K562 (cell line): Measurements from ENCODE around the gene ATF3. TPM values are rescaled to one million over a fixed set of nuclear protein-coding genes. Genes with fewer than 3 reads are reported as not detected.

ENCODE experiments used
- BRD9 ChIP-seq: fragments of 450-650 bp; IDR thresholded peaks from 2 replicates; pipeline ENCODE4 v1.6.1; 2018; ENCODE audit warnings: low read depth; ENCODE audit not compliant: partially characterized antibody
- C11orf30 ChIP-seq: fragments of 450-650 bp; IDR thresholded peaks from 2 replicates; pipeline ENCODE4 v1.6.1; 2016; ENCODE audit warnings: low read depth, mild to moderate bottlenecking
- CBFB ChIP-seq: sonication (generic); formaldehyde crosslinking; IDR thresholded peaks from 2 replicates; pipeline ENCODE4 v1.4.0; 2020; ENCODE audit warnings: mild to moderate bottlenecking, missing genetic modification reagents
- ETS2 ChIP-seq: IDR thresholded peaks from 2 replicates; pipeline ENCODE4 v1.6.1; 2016; ENCODE audit warnings: borderline replicate concordance, missing genetic modification characterization, mild to moderate bottlenecking, moderate library complexity, missing compliant biosample characterization; ENCODE audit not compliant: poor library complexity, severe bottlenecking
- GABPA ChIP-seq: fragments of 200-800 bp; sonication (Bioruptor generic); conservative IDR thresholded peaks from 2 replicates; pipeline ENCODE4 v1.6.1; 2016; ENCODE audit warnings: low read depth, missing genetic modification characterization, missing compliant biosample characterization
- IFI16 ChIP-seq: fragments of 250-450 bp; sonication (Bioruptor Pico); IDR thresholded peaks from 2 replicates; pipeline ENCODE4 v2.1.2; 2022; ENCODE audit warnings: mild to moderate bottlenecking, inconsistent platforms
- KDM1A ChIP-seq, 2 experiments: fragments of 450-650 bp; IDR thresholded peaks; 2 replicates each; pipeline ENCODE4 v1.6.1; 2016; ENCODE audit warnings: mild to moderate bottlenecking in 2 of 2
- NONO ChIP-seq, 2 experiments: fragments of 200-400 bp in 1 of 2; fragments of 450-650 bp in 1 of 2; formaldehyde crosslinking in 1 of 2; IDR thresholded peaks; 2 replicates each; pipeline ENCODE4 v1.6.1; 2017; ENCODE audit warnings: low read depth in 2 of 2, mild to moderate bottlenecking in 2 of 2, moderate library complexity in 2 of 2, low read length in 1 of 2
- TAF7 ChIP-seq: fragments of 450-650 bp; IDR thresholded peaks from 2 replicates; pipeline ENCODE4 v1.6.1; 2016; ENCODE audit warnings: missing genetic modification characterization, missing compliant biosample characterization
- WHSC1 ChIP-seq: IDR thresholded peaks from one replicate; pipeline ENCODE4 v1.6.1; 2012; ENCODE audit warnings: low read length, control low read depth, inconsistent platforms
- ZEB2 ChIP-seq: fragments of 450-650 bp; IDR thresholded peaks from 2 replicates; pipeline ENCODE4 v1.6.1; 2016
- polyA plus RNA-seq, 8 experiments: library from polyadenylated mRNA; depleted of rRNA in 4 of 8; stranded (reverse) in 5 of 8; unstranded in 3 of 8; fragments of >200 nt; fragmentation: Nextera tagmentation in 2 of 8; fragmentation: Illumina TruSeq in 1 of 8; extraction: Ambion mirVana in 2 of 8; extraction: Trizol in 1 of 8; gene quantifications; 2 replicates each; pipeline versions ENCODE4 v1.2.1 to v1.2.3, GENCODE V29; 2011 to 2014; ENCODE audit warnings: inconsistent platforms in 1 of 8, missing spikeins in 1 of 8
- total RNA-seq, 7 experiments: library from RNA; depleted of rRNA in 6 of 7; stranded (reverse); fragments of >200 nt in 6 of 7; fragmentation: Illumina TruSeq in 2 of 7; extraction: Trizol in 2 of 7; gene quantifications; 2 replicates each; pipeline versions ENCODE4 v1.2.1 to v1.2.3, GENCODE V29; 2011 to 2021; ENCODE audit warnings: low replicate concordance in 1 of 7
- TF ChIP-seq, protein P1 (sequence below): fragments of 450-650 bp; IDR thresholded peaks from 2 replicates; pipeline ENCODE4 v1.6.1; 2018; ENCODE audit warnings: mild to moderate bottlenecking, low read depth; ENCODE audit not compliant: partially characterized antibody
- TF ChIP-seq, protein P2 (sequence below): fragments of 250-450 bp; sonication (Bioruptor Pico); IDR thresholded peaks from 2 replicates; pipeline ENCODE4 v1.8.0; 2022; ENCODE audit warnings: inconsistent platforms, mild to moderate bottlenecking, moderate library complexity, borderline replicate concordance
- TF ChIP-seq, protein P3 (sequence below), 3 experiments: fragments of 200-800 bp in 1 of 3; sonication (Bioruptor generic) in 1 of 3; sonication (generic) in 1 of 3; formaldehyde crosslinking in 1 of 3; IDR thresholded peaks; 2 replicates each; pipeline versions ENCODE4 v1.6.1 to v1.8.0; 2016 to 2022; ENCODE audit warnings: mild to moderate bottlenecking in 2 of 3, missing compliant biosample characterization in 2 of 3, missing genetic modification characterization in 2 of 3, missing genetic modification reagents in 1 of 3
- TF ChIP-seq, protein P4 (sequence below), 2 experiments: fragments of 450-650 bp; IDR thresholded peaks; 2 replicates each; pipeline ENCODE4 v1.6.1; 2016
- TF ChIP-seq, protein P5 (sequence below): fragments of 150-350 bp; conservative IDR thresholded peaks from 2 replicates; pipeline ENCODE4 v1.6.1; 2014; ENCODE audit warnings: low read length
- TF ChIP-seq, protein P6 (sequence below): sonication (generic); formaldehyde crosslinking; IDR thresholded peaks from 2 replicates; pipeline ENCODE4 v1.8.0; 2022; ENCODE audit warnings: mild to moderate bottlenecking, missing genetic modification reagents

Gene ATF3
- total and polyA plus RNA-seq, 9 of the 15 experiments (the other 6 are each of a cell fraction or from before 2014, with no cell fraction given) = 3.5 to 28.2 (median 19.8) TPM

DNA sequence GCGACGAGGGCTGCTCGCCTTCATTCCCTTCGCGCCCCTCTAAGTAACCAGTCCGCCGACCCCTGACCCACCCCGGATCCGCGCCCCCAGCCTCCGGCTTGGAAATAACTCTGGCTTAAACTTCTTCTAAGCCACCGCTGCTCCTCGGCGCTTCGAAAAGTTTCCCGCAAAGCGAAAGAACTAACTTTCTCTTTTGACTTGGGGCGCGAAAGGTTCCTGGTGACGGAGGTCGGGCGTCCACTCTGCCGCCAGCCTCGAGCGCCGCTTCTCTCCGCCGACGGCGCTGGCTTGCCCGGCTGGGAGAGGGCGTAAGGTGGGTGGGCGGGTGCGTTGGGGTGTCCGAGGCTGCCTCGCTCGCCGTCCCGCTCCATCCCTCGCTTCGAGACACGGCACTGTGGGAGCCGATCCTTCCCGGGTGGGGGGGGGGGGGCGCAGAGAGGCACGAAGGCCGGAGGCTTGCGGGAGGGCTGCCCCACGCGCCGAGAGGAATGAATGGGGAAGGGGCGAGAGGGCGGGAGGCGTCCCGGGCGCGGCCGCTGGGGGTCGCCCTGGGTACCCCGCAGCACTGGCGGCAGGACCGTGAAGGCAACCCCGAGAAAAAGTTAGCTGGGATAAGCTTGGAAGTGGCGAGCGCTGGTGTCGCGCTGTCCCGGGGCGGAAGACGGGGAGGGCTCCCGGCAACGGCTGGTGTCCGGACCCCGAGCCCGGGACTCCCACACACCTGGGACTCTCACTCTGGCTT is 569 bp downstream of the ATF3 start (continued):
- TF ChIP-seq, protein P1, sequence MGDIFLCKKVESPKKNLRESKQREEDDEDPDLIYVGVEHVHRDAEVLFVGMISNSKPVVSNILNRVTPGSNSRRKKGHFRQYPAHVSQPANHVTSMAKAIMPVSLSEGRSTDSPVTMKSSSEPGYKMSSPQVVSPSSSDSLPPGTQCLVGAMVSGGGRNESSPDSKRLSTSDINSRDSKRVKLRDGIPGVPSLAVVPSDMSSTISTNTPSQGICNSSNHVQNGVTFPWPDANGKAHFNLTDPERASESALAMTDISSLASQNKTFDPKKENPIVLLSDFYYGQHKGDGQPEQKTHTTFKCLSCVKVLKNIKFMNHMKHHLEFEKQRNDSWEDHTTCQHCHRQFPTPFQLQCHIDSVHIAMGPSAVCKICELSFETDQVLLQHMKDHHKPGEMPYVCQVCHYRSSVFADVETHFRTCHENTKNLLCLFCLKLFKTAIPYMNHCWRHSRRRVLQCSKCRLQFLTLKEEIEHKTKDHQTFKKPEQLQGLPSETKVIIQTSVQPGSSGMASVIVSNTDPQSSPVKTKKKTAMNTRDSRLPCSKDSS = no peak
- TF ChIP-seq TAF7 (tag) (no peak), WHSC1 (no peak), ZEB2 (no peak), NONO (IDR thresholded peaks at IDR 0.05; ENCODE audit: low read depth in 2 of 2, low read length in 1 of 2) (no peak; a peak in 1 of 4 replicates), ETS2 (tag) (no peak), BRD9 (no peak), KDM1A (IDR thresholded peaks at IDR 0.05) (no peak), CBFB (no peak; the same call in 1 of the 2 replicates), GABPA (tag) (no peak; the same call in 1 of the 2 replicates), C11orf30 (no peak), IFI16 (CRISPR knock-in tag) (no peak)
- TF ChIP-seq, protein P2, sequence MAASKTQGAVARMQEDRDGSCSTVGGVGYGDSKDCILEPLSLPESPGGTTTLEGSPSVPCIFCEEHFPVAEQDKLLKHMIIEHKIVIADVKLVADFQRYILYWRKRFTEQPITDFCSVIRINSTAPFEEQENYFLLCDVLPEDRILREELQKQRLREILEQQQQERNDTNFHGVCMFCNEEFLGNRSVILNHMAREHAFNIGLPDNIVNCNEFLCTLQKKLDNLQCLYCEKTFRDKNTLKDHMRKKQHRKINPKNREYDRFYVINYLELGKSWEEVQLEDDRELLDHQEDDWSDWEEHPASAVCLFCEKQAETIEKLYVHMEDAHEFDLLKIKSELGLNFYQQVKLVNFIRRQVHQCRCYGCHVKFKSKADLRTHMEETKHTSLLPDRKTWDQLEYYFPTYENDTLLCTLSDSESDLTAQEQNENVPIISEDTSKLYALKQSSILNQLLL = no peak
- TF ChIP-seq, protein P3, sequence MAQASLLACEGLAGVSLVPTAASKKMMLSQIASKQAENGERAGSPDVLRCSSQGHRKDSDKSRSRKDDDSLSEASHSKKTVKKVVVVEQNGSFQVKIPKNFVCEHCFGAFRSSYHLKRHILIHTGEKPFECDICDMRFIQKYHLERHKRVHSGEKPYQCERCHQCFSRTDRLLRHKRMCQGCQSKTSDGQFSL (CRISPR knock-in tag; IDR thresholded peaks at IDR 0.05) = peak; percentile 96
- TF ChIP-seq, protein P3 (tag; IDR thresholded peaks at IDR 0.05) = peak in 1 of 2 experiments; percentile 88; a peak in 2 of 4 replicates
- TF ChIP-seq, protein P4, sequence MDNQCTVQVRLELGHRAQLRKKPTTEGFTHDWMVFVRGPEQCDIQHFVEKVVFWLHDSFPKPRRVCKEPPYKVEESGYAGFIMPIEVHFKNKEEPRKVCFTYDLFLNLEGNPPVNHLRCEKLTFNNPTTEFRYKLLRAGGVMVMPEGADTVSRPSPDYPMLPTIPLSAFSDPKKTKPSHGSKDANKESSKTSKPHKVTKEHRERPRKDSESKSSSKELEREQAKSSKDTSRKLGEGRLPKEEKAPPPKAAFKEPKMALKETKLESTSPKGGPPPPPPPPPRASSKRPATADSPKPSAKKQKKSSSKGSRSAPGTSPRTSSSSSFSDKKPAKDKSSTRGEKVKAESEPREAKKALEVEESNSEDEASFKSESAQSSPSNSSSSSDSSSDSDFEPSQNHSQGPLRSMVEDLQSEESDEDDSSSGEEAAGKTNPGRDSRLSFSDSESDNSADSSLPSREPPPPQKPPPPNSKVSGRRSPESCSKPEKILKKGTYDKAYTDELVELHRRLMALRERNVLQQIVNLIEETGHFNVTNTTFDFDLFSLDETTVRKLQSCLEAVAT (IDR thresholded peaks at IDR 0.05) = peak in 1 of 2 experiments; percentile 90; a peak in 3 of 4 replicates
- TF ChIP-seq, protein P5, sequence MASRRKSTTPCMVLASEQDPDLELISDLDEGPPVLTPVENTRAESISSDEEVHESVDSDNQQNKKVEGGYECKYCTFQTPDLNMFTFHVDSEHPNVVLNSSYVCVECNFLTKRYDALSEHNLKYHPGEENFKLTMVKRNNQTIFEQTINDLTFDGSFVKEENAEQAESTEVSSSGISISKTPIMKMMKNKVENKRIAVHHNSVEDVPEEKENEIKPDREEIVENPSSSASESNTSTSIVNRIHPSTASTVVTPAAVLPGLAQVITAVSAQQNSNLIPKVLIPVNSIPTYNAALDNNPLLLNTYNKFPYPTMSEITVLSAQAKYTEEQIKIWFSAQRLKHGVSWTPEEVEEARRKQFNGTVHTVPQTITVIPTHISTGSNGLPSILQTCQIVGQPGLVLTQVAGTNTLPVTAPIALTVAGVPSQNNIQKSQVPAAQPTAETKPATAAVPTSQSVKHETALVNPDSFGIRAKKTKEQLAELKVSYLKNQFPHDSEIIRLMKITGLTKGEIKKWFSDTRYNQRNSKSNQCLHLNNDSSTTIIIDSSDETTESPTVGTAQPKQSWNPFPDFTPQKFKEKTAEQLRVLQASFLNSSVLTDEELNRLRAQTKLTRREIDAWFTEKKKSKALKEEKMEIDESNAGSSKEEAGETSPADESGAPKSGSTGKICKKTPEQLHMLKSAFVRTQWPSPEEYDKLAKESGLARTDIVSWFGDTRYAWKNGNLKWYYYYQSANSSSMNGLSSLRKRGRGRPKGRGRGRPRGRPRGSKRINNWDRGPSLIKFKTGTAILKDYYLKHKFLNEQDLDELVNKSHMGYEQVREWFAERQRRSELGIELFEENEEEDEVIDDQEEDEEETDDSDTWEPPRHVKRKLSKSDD = 0 out of 2 replicates have a peak, but pooled peaks have one; percentile 7
- TF ChIP-seq, protein P6, sequence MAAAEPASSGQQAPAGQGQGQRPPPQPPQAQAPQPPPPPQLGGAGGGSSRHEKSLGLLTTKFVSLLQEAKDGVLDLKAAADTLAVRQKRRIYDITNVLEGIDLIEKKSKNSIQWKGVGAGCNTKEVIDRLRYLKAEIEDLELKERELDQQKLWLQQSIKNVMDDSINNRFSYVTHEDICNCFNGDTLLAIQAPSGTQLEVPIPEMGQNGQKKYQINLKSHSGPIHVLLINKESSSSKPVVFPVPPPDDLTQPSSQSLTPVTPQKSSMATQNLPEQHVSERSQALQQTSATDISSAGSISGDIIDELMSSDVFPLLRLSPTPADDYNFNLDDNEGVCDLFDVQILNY = no peak
